ENCODE measurements around the gene PDS5B. TPM values are rescaled to one million over a fixed set of nuclear protein-coding genes. Genes with fewer than 3 reads are reported as not detected.
"Not testable (repeated sequence)": the region's sequence is repeated elsewhere in the genome, so short reads cannot be mapped to it uniquely, and the experiment has no call there.

Gene PDS5B
- total RNA-seq, 2 experiments from 2014 or later: 57.6 to 64.6 TPM

DNA sequence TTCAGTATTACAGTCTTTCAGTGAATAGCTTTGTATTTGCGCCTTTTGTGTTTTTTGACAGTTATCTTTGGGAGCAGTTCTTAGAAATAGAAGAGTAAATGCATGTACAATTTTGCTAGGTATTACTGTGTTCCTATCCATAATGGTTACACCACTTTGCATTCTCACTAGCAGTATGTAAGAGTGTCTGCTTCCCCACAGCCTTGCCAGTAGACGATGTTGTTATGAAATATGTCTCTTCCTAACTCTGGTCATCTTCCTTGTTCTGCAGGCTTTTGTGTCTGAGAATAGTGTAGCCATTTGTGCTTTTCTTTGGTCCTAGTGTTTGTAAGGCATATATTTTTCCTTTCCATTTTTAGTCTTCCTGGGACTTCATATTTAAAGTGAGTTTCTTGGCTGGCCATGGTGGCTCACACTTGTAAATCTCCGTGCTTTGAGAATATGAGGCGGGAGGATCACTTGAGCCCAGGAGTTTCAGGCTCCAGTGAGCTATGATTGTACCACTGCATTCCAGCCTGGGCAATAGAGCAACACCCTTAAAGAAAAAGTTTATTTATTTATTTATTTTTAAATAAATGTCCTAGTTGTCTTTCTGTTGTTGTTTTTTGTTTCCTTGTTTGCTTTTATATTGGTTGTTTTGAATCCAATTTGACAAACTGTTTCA is 140.3 kb downstream of the PDS5B start:
- peaks cover 16% of the 10 kb centered on the region for H3K4me1 Mint-ChIP-seq
- H3K9me3 Mint-ChIP-seq (ENCODE audit: low read depth): peaks cover 4% of the 10 kb centered on the region
- H3K36me3 Mint-ChIP-seq: peaks cover 67% of the 10 kb centered on the region
- no peak for DNase-seq
- CTCF ChIA-PET: no interaction called here
- ATAC-seq: no peak
- H3K4me3 Mint-ChIP-seq: no peak overlapping the region
- H3K27me3 Mint-ChIP-seq: no peaks in the 10 kb centered on the region
- H3K27ac Mint-ChIP-seq: no peak overlapping the region

DNA sequence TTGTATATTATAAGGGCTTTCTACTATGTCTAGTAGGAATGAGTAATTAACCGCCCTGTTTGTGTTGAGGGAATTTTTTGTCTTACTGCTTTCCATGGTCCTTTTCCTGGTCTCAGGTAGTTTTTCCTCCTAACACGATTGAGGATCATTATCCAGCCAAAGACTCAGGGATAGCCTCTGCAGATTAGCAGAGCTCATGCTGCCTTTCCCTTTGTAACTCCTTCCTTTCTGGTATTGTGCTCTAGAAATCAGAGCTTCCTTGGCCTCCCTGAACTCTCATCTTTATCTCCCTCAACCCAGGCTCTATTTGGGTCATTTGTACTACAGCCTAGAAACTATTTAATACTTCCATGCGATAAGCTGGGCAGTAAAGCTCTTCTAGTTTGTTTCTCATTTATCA is 142.1 kb downstream of the PDS5B start:
- H3K27ac Mint-ChIP-seq: no peak overlapping the region
- CTCF ChIA-PET: no interaction called here
- ATAC-seq: no peak
- peaks cover 4% of the 10 kb centered on the region for H3K9me3 Mint-ChIP-seq (ENCODE audit: low read depth)
- DNase-seq: no peak
- no peaks in the 10 kb centered on the region for H3K27me3 Mint-ChIP-seq
- H3K4me1 Mint-ChIP-seq: peaks cover 17% of the 10 kb centered on the region
- H3K36me3 Mint-ChIP-seq: peaks cover 56% of the 10 kb centered on the region
- H3K4me3 Mint-ChIP-seq: no peak overlapping the region

DNA sequence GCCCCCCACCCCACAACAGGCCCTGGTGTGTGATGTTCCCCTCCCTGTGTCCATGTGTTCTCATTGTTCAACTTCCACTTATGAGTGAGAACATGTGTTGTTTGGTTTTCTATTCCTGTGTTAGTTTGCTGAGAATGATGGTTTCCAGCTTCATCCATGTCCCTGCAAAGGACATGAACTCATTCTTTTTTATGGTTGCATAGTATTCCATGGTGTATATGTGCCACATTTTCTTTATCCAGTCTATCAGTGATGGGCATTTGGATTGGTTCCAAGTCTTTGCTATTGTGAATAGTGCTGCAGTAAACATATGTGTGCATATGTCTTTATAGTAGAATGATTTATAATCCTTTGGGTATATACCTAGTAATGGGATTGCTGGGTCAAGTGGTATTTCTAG is 142.8 kb downstream of the PDS5B start:
- CTCF ChIA-PET: not testable (repeated sequence)
- peaks cover 14% of the 10 kb centered on the region for H3K4me1 Mint-ChIP-seq
- peaks cover 57% of the 10 kb centered on the region for H3K36me3 Mint-ChIP-seq

DNA sequence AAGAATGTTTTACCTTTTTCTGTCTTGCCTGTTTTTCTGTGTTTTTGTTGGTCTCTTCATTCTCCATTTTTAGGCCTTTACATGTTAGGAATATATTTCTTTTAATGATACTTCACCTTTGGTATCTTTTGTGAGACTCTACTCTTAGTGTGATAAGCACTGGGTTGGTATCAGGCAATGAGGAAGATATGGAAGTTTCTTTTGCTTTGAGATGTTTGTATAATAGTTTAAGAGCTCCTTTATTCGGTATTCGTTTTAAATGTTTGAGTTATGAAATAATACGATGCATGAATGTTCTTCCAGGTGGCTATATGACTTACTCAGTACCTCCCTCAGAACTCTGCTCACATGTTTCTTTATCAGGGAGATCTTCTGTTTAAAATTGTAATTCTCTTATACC is 144.8 kb downstream of the PDS5B start:
- peaks cover 51% of the 10 kb centered on the region for H3K36me3 Mint-ChIP-seq
- peaks cover 20% of the 10 kb centered on the region for H3K4me1 Mint-ChIP-seq
- H3K9me3 Mint-ChIP-seq (ENCODE audit: low read depth): peaks cover 4% of the 10 kb centered on the region
- DNase-seq (no peak), ATAC-seq (no peak)
- CTCF ChIA-PET: no interaction called here
- no peak overlapping the region for H3K27ac Mint-ChIP-seq
- no peak overlapping the region for H3K4me3 Mint-ChIP-seq
- no peaks in the 10 kb centered on the region for H3K27me3 Mint-ChIP-seq

More for the DNA sequence above, 142.8 kb downstream of the PDS5B start:
- H3K27ac Mint-ChIP-seq; H3K9me3 Mint-ChIP-seq (ENCODE audit: low read depth); DNase-seq; H3K27me3 Mint-ChIP-seq; H3K4me3 Mint-ChIP-seq; ATAC-seq: not testable (repeated sequence)

DNA sequence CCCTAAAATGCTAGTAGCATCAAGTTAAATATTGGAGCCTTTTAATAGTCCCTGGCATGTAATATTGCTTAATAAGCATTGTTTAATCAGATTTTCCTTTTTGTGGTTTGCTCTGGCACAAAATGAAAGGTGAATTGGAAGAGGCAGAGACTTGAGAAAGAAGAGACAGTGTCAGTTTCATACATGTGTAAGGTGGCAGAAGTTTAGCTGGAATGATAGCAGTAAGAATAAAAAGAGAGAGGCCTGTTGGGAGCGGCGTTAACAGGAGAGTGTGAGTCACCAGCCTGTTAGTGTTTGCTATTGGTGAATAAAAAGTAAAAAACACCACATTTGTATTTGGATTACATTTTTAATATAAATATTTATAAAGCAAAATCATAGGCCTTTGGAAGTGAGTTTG is 145.3 kb downstream of the PDS5B start:
- peaks cover 4% of the 10 kb centered on the region for H3K9me3 Mint-ChIP-seq (ENCODE audit: low read depth)
- ATAC-seq (no peak), DNase-seq (no peak)
- no peaks in the 10 kb centered on the region for H3K27me3 Mint-ChIP-seq
- no peak overlapping the region for H3K27ac Mint-ChIP-seq
- CTCF ChIA-PET: no interaction called here
- H3K36me3 Mint-ChIP-seq: peaks cover 48% of the 10 kb centered on the region
- H3K4me1 Mint-ChIP-seq: peaks cover 25% of the 10 kb centered on the region
- H3K4me3 Mint-ChIP-seq: no peak overlapping the region

DNA sequence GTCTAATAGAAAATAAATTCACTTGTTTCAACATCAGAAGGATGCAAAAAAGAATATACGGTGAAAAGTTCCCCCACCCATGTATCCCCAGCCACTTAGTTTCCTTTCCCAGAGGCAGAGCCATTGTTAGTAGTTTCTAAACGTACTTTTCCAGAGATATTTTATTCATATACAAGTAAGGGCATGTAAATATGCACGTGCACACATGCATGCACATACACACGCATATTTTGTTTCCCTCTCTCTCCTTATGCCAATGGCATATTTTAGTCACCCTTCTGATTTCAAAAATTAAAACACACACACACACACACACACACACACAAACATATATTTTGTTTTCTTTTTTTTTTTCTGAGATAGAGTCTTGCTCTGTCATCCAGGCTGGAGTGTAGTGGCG is 147.4 kb downstream of the PDS5B start:
- H3K36me3 Mint-ChIP-seq: peaks cover 42% of the 10 kb centered on the region
- peaks cover 38% of the 10 kb centered on the region for H3K4me1 Mint-ChIP-seq
- H3K9me3 Mint-ChIP-seq (ENCODE audit: low read depth): peaks cover 4% of the 10 kb centered on the region

DNA sequence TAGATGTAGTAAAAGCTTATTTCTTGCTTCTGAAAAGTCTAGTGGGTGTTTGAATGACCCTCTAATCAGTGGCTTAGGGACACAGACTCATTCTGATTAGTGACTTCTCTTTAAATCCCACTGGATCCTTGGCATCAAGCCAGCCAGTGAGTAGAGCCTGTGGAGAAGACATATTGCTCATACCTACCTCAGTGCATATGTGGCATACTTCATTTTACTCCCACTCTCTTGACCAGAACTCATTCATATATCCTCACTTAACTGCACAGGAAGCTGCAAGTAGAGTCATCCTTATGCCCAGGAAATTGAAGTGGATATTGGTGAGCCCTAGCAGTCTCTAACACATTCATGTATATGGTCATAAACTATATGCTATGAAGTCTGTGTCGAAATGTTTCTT is 148.3 kb downstream of the PDS5B start:
- Mint-ChIP-seq H3K27ac (peak overlapping the region; percentile 3), H3K4me3 (no peak overlapping the region), H3K4me1 (peaks cover 38% of the 10 kb centered on the region), H3K9me3 (ENCODE audit: low read depth) (peaks cover 4% of the 10 kb centered on the region), H3K36me3 (peaks cover 37% of the 10 kb centered on the region), H3K27me3 (no peaks in the 10 kb centered on the region)
- DNase-seq (no peak), ATAC-seq (no peak)
- CTCF ChIA-PET: no interaction called here

More for the DNA sequence above, 147.4 kb downstream of the PDS5B start:
- Mint-ChIP-seq H3K27ac (no peak overlapping the region), H3K27me3 (no peaks in the 10 kb centered on the region), H3K4me3 (no peak overlapping the region)
- CTCF ChIA-PET: no interaction called here
- no peak for ATAC-seq
- no peak for DNase-seq

DNA sequence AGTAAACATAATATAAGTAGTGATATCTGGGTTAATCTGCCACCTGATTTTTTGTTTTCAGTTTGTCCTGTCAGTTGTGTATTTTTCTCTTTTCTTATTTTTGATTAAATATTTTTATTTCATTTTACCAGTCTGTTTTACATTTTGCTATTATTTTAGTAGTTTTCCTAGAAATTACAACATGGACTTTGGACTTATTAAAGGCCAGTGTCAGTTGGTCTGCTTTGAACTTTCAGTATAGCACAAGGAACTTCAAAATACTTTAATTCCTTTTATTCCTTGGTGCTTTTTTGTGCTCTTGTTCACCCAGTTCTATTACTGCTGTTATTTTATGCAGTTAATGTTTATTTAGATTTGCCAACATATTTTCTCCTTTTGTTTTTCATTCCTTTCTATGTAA is 149.6 kb downstream of the PDS5B start:
- peak overlapping the region; percentile 21 for H3K27ac Mint-ChIP-seq
- DNase-seq (no peak), ATAC-seq (no peak)
- no peaks in the 10 kb centered on the region for H3K27me3 Mint-ChIP-seq
- H3K4me3 Mint-ChIP-seq: no peak overlapping the region
- CTCF ChIA-PET: interaction anchor here (1.0 to 1.7 kb wide), 3 partner anchors 67 to 148 kb away, joined by 3 to 6 read pairs (median 5); no protein-coding TSS in a partner anchor
- H3K36me3 Mint-ChIP-seq: peaks cover 26% of the 10 kb centered on the region
- no peaks in the 10 kb centered on the region for H3K9me3 Mint-ChIP-seq (ENCODE audit: low read depth)
- H3K4me1 Mint-ChIP-seq: peaks cover 38% of the 10 kb centered on the region

DNA sequence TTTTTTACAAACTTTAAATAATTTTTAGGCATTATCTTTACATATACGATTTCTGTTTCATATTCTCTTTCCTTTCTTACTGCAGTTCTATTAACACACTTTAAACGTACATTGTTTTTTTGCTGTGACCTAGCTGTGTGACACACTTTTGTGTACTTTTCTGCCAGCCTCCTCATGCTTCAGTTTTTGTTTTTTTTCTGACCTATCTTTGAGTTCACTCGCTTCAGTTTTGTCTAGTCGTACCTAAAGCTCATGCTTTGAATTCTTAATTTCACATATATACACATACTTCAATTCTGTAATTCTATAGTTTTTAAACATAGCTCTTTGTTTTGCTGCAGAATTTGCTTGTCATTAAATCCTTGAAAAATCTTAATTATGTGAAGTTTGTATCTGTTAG is 150.4 kb downstream of the PDS5B start:
- Mint-ChIP-seq H3K36me3 (peaks cover 27% of the 10 kb centered on the region), H3K9me3 (ENCODE audit: low read depth) (no peaks in the 10 kb centered on the region), H3K27me3 (no peaks in the 10 kb centered on the region), H3K27ac (peak overlapping the region; percentile 87), H3K4me3 (peak overlapping the region; percentile 75), H3K4me1 (peaks cover 32% of the 10 kb centered on the region)
- no peak for ATAC-seq
- DNase-seq: no peak
- CTCF ChIA-PET: interaction anchor here (0.9 to 1.7 kb wide), 6 partner anchors 16 to 151 kb away, joined by 3 to 6 read pairs (median 3); partner anchors contain the start of gene PDS5B

DNA sequence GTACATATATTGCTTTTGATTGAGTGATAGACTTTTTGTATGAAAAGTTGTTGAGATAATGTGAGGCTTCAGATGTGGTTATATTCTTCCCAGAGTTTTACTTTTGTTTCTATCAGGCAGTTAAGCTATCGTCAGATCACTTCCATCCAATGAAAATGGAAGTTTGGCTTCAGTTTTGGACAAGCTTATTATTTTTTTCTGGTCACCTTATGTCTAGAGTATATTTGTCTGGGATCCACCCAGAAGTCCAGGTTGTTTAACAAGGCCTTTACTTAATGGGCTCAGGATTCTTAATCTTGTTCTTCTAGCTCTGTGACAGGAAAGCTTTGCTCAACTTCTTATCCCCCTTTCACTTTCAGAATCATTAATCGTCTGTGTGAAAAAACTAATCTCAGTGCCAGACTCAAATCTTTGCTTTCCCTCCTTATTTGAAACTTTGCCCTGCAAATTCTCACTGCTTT is 150.9 kb downstream of the PDS5B start:
- ATAC-seq: peak; percentile 84
- peaks cover 31% of the 10 kb centered on the region for H3K4me1 Mint-ChIP-seq
- H3K9me3 Mint-ChIP-seq (ENCODE audit: low read depth): no peaks in the 10 kb centered on the region
- no peak for DNase-seq
- H3K27ac Mint-ChIP-seq: peak overlapping the region; percentile 87
- CTCF ChIA-PET: interaction anchor here (0.9 to 1.7 kb wide), 6 partner anchors 15 to 151 kb away, joined by 3 to 6 read pairs (median 3); partner anchors contain the start of gene PDS5B
- peaks cover 30% of the 10 kb centered on the region for H3K36me3 Mint-ChIP-seq
- H3K4me3 Mint-ChIP-seq: peak overlapping the region; percentile 75
- H3K27me3 Mint-ChIP-seq: no peaks in the 10 kb centered on the region

DNA sequence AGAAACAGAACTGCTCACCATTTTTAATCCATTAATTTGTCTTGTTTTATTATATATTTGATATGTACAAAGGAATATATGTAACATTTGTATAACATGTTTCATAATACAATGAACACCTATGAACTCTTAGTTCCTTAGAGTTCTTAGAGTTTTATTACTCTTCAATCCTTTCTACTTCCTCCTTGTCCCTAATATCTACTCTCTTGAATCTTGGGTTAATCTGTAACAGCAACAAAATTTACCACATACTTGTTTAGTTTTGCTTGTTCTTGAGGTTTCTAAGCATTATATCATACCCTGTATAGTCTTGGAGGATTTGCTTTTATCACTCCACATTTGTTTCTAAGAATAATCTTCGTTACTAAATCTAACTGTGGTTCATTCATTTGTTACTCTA is 151.4 kb downstream of the PDS5B start:
- Mint-ChIP-seq H3K27me3 (no peaks in the 10 kb centered on the region), H3K4me1 (peaks cover 31% of the 10 kb centered on the region), H3K36me3 (peaks cover 32% of the 10 kb centered on the region), H3K27ac (peak overlapping the region; percentile 87), H3K4me3 (peak overlapping the region; percentile 75), H3K9me3 (ENCODE audit: low read depth) (no peaks in the 10 kb centered on the region)
- DNase-seq (no peak), ATAC-seq (no peak)
- CTCF ChIA-PET: interaction anchor here (0.9 to 1.7 kb wide), 5 partner anchors 15 to 152 kb away, joined by 3 to 6 read pairs (median 3); partner anchors contain the start of gene PDS5B

DNA sequence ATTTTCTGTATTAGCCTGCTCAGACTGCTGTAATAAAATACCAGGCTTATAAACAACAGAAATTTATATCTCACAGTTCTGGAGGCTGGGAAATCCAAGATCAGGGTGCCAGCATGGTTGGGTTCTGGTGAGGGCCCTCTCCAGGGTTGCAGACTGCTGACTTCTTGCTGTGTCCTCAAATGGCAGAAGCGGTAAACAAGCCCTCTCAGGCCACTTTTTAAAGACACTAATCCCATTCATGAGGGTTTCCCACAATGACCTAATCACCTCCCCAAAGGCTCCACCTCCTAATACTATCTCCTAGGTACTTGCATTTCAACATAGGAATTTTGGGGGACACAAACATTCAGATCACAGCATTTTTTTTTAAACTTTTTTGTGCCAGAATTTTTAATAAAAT is 159.3 kb downstream of the PDS5B start:
- Mint-ChIP-seq H3K4me1 (peaks cover 4% of the 10 kb centered on the region), H3K27ac (no peak overlapping the region), H3K9me3 (ENCODE audit: low read depth) (no peaks in the 10 kb centered on the region), H3K4me3 (no peak overlapping the region), H3K27me3 (no peaks in the 10 kb centered on the region), H3K36me3 (peaks cover 35% of the 10 kb centered on the region)
- ATAC-seq: no peak
- no peak for DNase-seq
- CTCF ChIA-PET: interaction anchor here (0.8 kb wide), 1 partner anchor 106 kb away, joined by 3 read pairs; no protein-coding TSS in a partner anchor

DNA sequence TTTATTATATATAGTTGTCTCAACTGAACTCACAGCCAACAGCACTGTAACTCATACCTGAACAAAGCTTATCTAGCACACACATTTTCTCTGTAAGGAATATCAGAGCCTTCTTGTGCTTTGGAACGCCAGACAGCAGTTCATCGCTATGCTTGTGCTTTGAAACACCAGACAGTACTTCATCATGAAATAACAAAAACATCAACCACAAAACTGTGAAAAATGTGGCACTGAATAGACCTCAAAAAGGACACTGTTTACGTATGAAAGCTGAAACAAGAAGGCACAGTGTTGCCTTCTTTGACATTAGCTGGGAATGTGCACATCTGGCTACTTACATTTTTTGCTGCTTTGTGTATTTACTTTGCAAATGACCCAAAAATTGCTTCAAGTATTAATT is 160.2 kb downstream of the PDS5B start:
- Mint-ChIP-seq H3K4me1 (peaks cover 4% of the 10 kb centered on the region), H3K27me3 (no peaks in the 10 kb centered on the region), H3K36me3 (peaks cover 35% of the 10 kb centered on the region), H3K4me3 (no peak overlapping the region), H3K9me3 (ENCODE audit: low read depth) (no peaks in the 10 kb centered on the region), H3K27ac (no peak overlapping the region)
- ATAC-seq (no peak), DNase-seq (no peak)
- CTCF ChIA-PET: no interaction called here

DNA sequence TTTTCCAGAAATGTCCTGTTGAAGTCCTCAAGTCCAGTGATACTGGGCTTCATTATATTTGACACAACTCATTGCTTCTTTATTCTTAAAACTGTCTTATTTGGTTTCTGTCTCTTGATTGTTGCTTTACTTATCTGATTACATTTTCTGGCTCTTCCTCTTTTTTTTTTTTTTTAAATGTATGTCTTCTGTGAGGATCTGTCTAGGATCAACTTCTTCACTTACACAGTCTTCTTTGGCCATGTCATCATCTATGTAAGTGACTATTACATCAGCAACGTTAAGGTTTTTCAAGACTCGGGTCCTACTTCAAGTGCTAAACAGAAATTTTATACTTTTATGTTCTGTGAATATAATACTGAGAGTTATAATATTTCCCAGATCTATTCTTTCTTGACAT is 162.1 kb downstream of the PDS5B start:
- CTCF ChIA-PET: no interaction called here
- peaks cover 31% of the 10 kb centered on the region for H3K36me3 Mint-ChIP-seq
- no peak overlapping the region for H3K4me3 Mint-ChIP-seq

More for the DNA sequence above, 162.1 kb downstream of the PDS5B start:
- H3K9me3 Mint-ChIP-seq (ENCODE audit: low read depth): no peaks in the 10 kb centered on the region
- peaks cover 4% of the 10 kb centered on the region for H3K4me1 Mint-ChIP-seq
- H3K27ac Mint-ChIP-seq: no peak overlapping the region
- DNase-seq (no peak), ATAC-seq (no peak)
- H3K27me3 Mint-ChIP-seq: no peaks in the 10 kb centered on the region

All from activated CD8-positive, alpha-beta memory T cell treated with anti-CD3 and anti-CD28 coated beads, Interleukin-2, amount 10 ng/mL, durations not matched to agents 7 days and 5 days (primary cell).